Peyer's patch (tissue), 4 donors: ENCODE results near the gene EEF1A2. TPM values are rescaled to one million over a fixed set of nuclear protein-coding genes. Genes with fewer than 3 reads are reported as not detected.

Experiments used
- DNase-seq, 3 donors: peaks; one replicate each; pipeline ENCODE4 v3.0.0-alpha.2; 2017 to 2019
- H3K27ac ChIP-seq, 4 donors: fragments of 200-600 bp; sonication (generic); one replicate each; pipeline ENCODE4 v1.5.1; 2016 to 2019
- H3K27me3 ChIP-seq, 2 donors: fragments of 200-600 bp; sonication (generic); one replicate each; pipeline ENCODE4 v1.5.1; 2019
- H3K36me3 ChIP-seq, 3 donors: fragments of 200-600 bp; sonication (generic); one replicate each; pipeline ENCODE4 v1.5.1; 2016 to 2019
- H3K4me1 ChIP-seq, 4 donors: fragments of 200-600 bp; sonication (generic); one replicate each; pipeline ENCODE4 v1.5.1; 2016 to 2019
- H3K4me3 ChIP-seq, 4 donors: fragments of 200-600 bp; sonication (generic); 1 replicate in 3 of 4; 2 replicates in 1 of 4; pipeline ENCODE4 v1.5.1; 2016 to 2019; ENCODE audit warnings: mild to moderate bottlenecking in 1 of 4
- H3K9me3 ChIP-seq, 4 donors: fragments of 200-600 bp; sonication (generic); one replicate each; pipeline ENCODE4 v1.5.1; 2016 to 2019; ENCODE audit warnings: mild to moderate bottlenecking in 1 of 4
- CTCF ChIP-seq, 6 experiments: fragments of 450-650 bp in 4 of 6; fragments of 200-600 bp in 2 of 6; sonication (generic) in 1 of 6; IDR thresholded peaks; one replicate each; pipeline ENCODE4 v1.5.1; 2017 to 2019; ENCODE audit warnings: antibody characterized with exemption in 6 of 6, mild to moderate bottlenecking in 3 of 6, moderate library complexity in 1 of 6
- POLR2A ChIP-seq, 2 donors: fragments of 450-650 bp; IDR thresholded peaks; one replicate each; pipeline ENCODE4 v1.5.1; 2017; ENCODE audit warnings: antibody characterized with exemption in 2 of 2, mild to moderate bottlenecking in 2 of 2, moderate library complexity in 2 of 2
- total RNA-seq, 4 donors: library from RNA; depleted of rRNA; stranded (reverse); fragments of >200 nt; gene quantifications; one replicate each; pipeline ENCODE4 v1.1.0, GENCODE V29; 2016

Gene EEF1A2
- total RNA-seq, 4 donors from 2014 or later: 0.67 to 3.3 (median 2.1) TPM

GRCh38 chr20:63503524-63503923, 4.6 kb upstream of the EEF1A2 start:
- Histone ChIP-seq H3K4me3 (no peak overlapping the region), H3K4me1 (peaks cover 0 to 12% (median 5%) of the 10 kb centered on the region in 4 donors), H3K9me3 (peaks cover 0 to 15% (median 2%) of the 10 kb centered on the region in 4 donors), H3K27me3 (peaks cover 0 to 13% of the 10 kb centered on the region in 2 donors), H3K27ac (no peak overlapping the region), H3K36me3 (no peaks in the 10 kb centered on the region)
- no peak for TF ChIP-seq CTCF (IDR thresholded peaks at IDR 0.05)
- TF ChIP-seq POLR2A (IDR thresholded peaks at IDR 0.05): no peak
- DNase-seq: no peak

GRCh38 chr20:63502671-63503172, 3.8 kb upstream of the EEF1A2 start:
- peaks cover 0 to 15% (median 2%) of the 10 kb centered on the region in 4 donors for H3K9me3 ChIP-seq
- DNase-seq: no peak
- no peak for TF ChIP-seq CTCF (IDR thresholded peaks at IDR 0.05)
- TF ChIP-seq POLR2A (IDR thresholded peaks at IDR 0.05): no peak
- H3K4me1 ChIP-seq: peaks cover 0 to 18% (median 10%) of the 10 kb centered on the region in 4 donors
- peaks cover 0 to 21% of the 10 kb centered on the region in 2 donors for H3K27me3 ChIP-seq
- no peaks in the 10 kb centered on the region for H3K36me3 ChIP-seq
- no peak overlapping the region for H3K4me3 ChIP-seq
- no peak overlapping the region for H3K27ac ChIP-seq

GRCh38 chr20:63501818-63502670, 3.2 kb upstream of the EEF1A2 start:
- H3K36me3 ChIP-seq: no peaks in the 10 kb centered on the region
- H3K4me1 ChIP-seq: peaks cover 0 to 18% (median 10%) of the 10 kb centered on the region in 4 donors
- DNase-seq: no peak
- H3K4me3 ChIP-seq: no peak overlapping the region
- H3K9me3 ChIP-seq: peaks cover 0 to 15% (median 2%) of the 10 kb centered on the region in 4 donors
- TF ChIP-seq CTCF (IDR thresholded peaks at IDR 0.05) (no peak), POLR2A (IDR thresholded peaks at IDR 0.05) (no peak)
- H3K27me3 ChIP-seq: peaks cover 0 to 27% of the 10 kb centered on the region in 2 donors
- no peak overlapping the region for H3K27ac ChIP-seq

GRCh38 chr20:63500902-63501817, 2.3 kb upstream of the EEF1A2 start:
- Histone ChIP-seq H3K4me3 (no peak overlapping the region), H3K4me1 (peaks cover 4 to 26% (median 14%) of the 10 kb centered on the region in 4 donors), H3K27ac (no peak overlapping the region), H3K9me3 (peaks cover 0 to 15% (median 2%) of the 10 kb centered on the region in 4 donors), H3K36me3 (no peaks in the 10 kb centered on the region), H3K27me3 (peaks cover 0 to 34% of the 10 kb centered on the region in 2 donors)
- no peak for TF ChIP-seq POLR2A (IDR thresholded peaks at IDR 0.05)
- TF ChIP-seq CTCF (IDR thresholded peaks at IDR 0.05): no peak
- no peak for DNase-seq

DNA sequence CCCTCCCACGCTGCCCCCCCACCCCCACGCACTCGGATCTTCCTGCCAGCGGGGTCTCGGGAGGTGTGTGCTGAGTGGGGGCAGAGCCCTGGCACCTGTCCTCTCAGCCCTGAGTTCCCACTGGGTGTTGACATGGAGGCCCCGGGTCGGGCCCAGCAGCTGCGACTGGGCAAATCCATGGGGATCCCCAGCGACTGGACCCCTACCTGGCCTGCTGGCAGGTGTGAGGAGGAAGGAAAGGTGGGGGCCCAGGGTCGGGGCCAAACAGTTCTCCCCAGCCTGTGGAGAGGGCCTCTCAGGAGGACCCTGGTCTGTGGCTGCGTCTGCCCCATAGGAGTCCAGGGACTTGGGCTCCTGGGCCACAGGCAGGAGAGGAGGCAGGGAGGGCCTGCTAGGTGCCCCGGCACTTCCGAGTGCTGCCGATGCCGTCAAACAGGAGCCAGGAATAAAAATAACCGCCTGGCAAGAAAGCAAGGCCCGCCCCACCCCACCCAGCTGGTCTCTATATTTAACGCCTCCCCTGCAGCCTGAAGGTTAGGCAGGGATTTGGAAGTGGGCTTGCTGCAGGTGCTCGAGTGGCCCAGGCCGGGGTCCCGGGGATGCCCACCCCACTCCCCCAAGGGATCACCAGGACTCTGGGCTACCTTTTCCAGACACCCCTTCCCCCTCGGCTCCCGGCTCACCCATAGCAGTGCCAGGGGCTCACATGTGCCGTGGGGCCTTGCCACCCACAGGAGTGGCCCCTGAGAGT, 1.4 kb upstream of the EEF1A2 start:
- H3K27ac ChIP-seq: no peak overlapping the region
- TF ChIP-seq POLR2A (IDR thresholded peaks at IDR 0.05): no peak
- no peak for TF ChIP-seq CTCF (IDR thresholded peaks at IDR 0.05)
- peaks cover 0 to 34% of the 10 kb centered on the region in 2 donors for H3K27me3 ChIP-seq
- H3K9me3 ChIP-seq: peaks cover 0 to 9% (median 1%) of the 10 kb centered on the region in 4 donors
- H3K4me3 ChIP-seq: no peak overlapping the region
- H3K4me1 ChIP-seq: peaks cover 4 to 30% (median 16%) of the 10 kb centered on the region in 4 donors
- no peak for DNase-seq
- H3K36me3 ChIP-seq: no peaks in the 10 kb centered on the region
